Natural killer cell treated with Interleukin-12 subunit alpha and Interleukin-12 subunit beta and Interleukin-15 and Interleukin-18, amount 100 ng/mL, for 72 hours (primary cell): ENCODE data around the gene PXDC1. TPM values are rescaled to one million over a fixed set of nuclear protein-coding genes. Genes with fewer than 3 reads are reported as not detected.
"Not testable (repeated sequence)": the region's sequence is repeated elsewhere in the genome, so short reads cannot be mapped to it uniquely, and the experiment has no call there.

Experiments used
- ATAC-seq, 2 donors: fragments of 150-1000 bp; cut with Tn5 transposase in 1 of 2; sonication (Bioruptor Pico), chemical (Tn5 transposase) in 1 of 2; 2 replicates each; pipeline ENCODE4 v1.10.0; 2021
- DNase-seq: peaks from one replicate; pipeline ENCODE4 v3.0.0; 2022; ENCODE audit warnings: low spot score
- H3K27ac Mint-ChIP-seq, 2 donors: 1 replicate in 1 of 2; 2 replicates in 1 of 2; pipeline ENCODE4 v1.8.0; 2022; ENCODE audit warnings: mixed read lengths in 2 of 2, mild to moderate bottlenecking in 1 of 2, moderate library complexity in 1 of 2
- H3K27me3 Mint-ChIP-seq, 2 donors: 1 replicate in 1 of 2; 2 replicates in 1 of 2; pipeline ENCODE4 v1.8.0; 2022; ENCODE audit warnings: mixed read lengths in 2 of 2
- H3K36me3 Mint-ChIP-seq: one replicate; pipeline ENCODE4 v1.8.0; 2022; ENCODE audit warnings: mixed read lengths
- H3K4me1 Mint-ChIP-seq, 2 donors: 1 replicate in 1 of 2; 2 replicates in 1 of 2; pipeline ENCODE4 v1.8.0; 2022; ENCODE audit warnings: low read depth in 2 of 2, mixed read lengths in 2 of 2, mild to moderate bottlenecking in 1 of 2
- H3K4me3 Mint-ChIP-seq: one replicate; pipeline ENCODE4 v1.8.0; 2022; ENCODE audit warnings: mixed read lengths
- H3K9me3 Mint-ChIP-seq: 2 replicates; pipeline ENCODE4 v1.8.0; 2022; ENCODE audit warnings: mixed read lengths
- total RNA-seq, 2 donors: library from RNA; stranded (reverse); gene quantifications; one replicate each; pipeline ENCODE4 v1.2.3, GENCODE V29; 2022

PXDC1 gene
- total RNA-seq, 2 donors from 2014 or later: 0.62 to 2.3 TPM

DNA sequence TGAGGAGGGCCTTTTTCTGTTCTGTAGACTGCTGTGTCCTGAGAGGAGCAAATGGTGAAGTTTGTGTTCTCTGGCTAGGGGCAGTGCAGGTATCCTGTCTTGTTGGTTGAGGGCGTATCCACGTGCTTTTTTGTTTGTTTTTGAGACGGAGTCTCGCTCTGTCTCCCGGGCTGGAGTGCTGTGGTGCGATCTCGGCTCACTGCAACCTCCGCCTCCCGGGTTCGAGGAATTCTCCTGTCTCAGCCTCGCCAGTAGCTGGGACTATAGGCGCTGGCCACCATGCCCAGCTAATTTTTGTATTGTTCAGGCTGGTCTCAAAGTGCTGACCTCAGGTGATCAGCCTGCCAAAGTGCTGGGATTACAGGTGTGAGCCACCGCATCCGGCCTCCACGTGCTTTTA, 10.8 kb upstream of the PXDC1 start:
- Mint-ChIP-seq H3K9me3 (no peaks in the 10 kb centered on the region), H3K36me3 (no peaks in the 10 kb centered on the region), H3K4me1 (no peaks in the 10 kb centered on the region), H3K27me3 (peaks cover 13 to 18% of the 10 kb centered on the region in 2 donors), H3K4me3 (no peak overlapping the region), H3K27ac (no peak overlapping the region)
- DNase-seq (no peak), ATAC-seq (no peak)

DNA sequence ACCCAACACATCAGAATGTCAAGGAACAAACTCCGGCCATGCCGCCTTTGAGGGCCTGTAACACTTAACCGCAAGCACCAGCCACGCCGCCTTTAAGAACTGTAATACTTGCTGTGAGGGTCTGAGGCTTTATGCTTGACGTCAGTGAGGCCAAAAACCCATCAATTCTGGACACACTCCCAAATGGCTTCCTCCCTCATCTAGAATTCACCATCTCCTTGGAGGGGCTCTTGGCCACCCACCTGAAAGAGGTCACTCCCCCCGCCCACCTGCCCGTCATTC, 10.4 kb upstream of the PXDC1 start:
- Mint-ChIP-seq H3K9me3 (no peaks in the 10 kb centered on the region), H3K27me3 (peaks cover 13 to 18% of the 10 kb centered on the region in 2 donors), H3K36me3 (no peaks in the 10 kb centered on the region), H3K4me1 (no peaks in the 10 kb centered on the region), H3K4me3 (no peak overlapping the region), H3K27ac (no peak overlapping the region)
- no peak for DNase-seq
- no peak for ATAC-seq

DNA sequence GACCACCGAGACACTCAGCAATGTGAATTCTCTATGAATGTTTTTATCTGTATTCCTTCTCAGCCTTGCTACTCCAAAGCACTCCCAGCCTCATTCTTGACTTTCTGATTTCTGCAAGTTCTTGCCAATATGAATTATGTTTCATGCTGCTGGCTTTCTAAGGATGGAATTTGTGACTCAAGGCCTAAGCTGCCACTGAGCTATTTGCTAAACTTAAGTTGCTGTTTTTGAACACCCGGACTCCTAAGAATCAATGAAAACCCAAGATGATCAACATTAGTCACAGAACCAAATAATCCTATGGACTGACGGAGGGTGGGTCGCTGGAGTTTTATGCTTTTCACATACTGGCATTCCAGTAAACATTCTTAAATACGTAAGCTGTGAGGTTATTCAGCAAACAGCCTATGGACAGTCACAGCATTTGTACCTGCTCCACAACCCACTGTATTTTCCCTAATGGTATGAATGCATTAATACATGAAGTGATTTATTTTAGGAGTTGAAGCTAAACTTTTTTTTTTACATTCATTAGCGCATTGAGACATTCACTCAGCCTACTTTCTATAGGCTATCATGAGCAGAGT, 8.2 kb upstream of the PXDC1 start:
- H3K9me3 Mint-ChIP-seq: no peaks in the 10 kb centered on the region
- no peaks in the 10 kb centered on the region for H3K4me1 Mint-ChIP-seq
- no peaks in the 10 kb centered on the region for H3K27me3 Mint-ChIP-seq
- H3K4me3 Mint-ChIP-seq: no peak overlapping the region
- no peaks in the 10 kb centered on the region for H3K36me3 Mint-ChIP-seq
- DNase-seq (no peak), ATAC-seq (no peak)
- H3K27ac Mint-ChIP-seq: no peak overlapping the region

DNA sequence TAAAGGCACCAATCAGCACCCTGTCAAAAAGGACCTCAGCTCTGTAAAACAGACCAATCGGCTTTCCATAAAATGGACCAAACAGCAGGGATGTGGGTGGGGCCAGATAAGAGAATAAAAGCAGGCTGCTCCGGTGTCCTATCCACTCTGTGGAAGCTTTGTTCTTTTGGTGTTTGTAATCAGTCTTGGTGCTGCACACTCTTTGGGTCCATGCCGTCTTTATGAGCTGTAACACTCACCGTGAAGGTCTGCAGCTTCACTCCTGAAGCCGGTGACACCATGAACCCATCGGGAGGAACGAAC, 7.3 kb upstream of the PXDC1 start:
- no peak for DNase-seq
- H3K4me1 Mint-ChIP-seq: no peaks in the 10 kb centered on the region
- H3K27me3 Mint-ChIP-seq: peaks cover 0 to 4% of the 10 kb centered on the region in 2 donors
- no peaks in the 10 kb centered on the region for H3K9me3 Mint-ChIP-seq
- H3K36me3 Mint-ChIP-seq: no peaks in the 10 kb centered on the region
- ATAC-seq: no peak
- no peak overlapping the region for H3K27ac Mint-ChIP-seq
- H3K4me3 Mint-ChIP-seq: no peak overlapping the region

DNA sequence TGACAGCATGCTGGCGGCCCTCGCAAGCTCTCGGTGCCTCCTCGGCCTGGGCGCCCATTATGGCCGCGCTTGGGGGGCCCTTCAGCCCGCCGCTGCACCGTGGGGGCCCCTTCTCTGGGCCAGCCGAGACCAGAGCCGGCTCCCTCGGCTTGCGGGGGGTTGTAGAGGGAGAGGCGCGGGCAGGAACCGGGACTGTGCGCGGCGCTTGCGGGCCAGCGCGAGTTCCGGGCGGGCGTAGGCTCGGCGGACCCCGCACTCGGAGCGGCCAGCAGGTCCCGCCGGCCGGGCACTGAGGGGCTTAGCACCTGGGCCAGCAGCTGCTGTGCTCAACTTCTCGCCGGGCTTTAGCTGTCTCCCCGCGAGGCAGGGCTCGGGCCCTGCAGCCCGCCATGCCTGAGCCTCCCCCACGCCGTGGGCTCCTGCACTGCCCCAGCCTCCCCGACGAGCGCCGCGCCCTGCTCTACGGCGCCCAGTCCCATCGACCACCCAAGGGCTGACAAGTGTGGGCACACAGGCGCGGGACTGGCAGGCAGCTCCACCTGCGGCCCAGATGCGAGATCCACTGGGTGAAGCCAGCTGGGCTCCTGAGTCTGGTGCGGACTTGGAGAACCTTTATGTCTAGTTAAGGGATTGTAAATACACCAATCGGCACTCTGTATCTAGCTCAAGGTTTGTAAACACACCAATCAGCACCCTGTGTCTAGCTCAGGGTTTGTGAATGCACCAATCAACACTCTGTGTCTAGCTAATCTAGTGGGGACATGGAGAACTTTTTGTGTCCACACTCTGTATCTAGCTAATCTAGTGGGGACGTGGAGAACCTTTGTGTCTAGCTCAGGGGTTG, 6.7 kb upstream of the PXDC1 start:
- not testable (repeated sequence) for H3K36me3 Mint-ChIP-seq, H3K4me3 Mint-ChIP-seq, H3K4me1 Mint-ChIP-seq, H3K27ac Mint-ChIP-seq, DNase-seq, H3K9me3 Mint-ChIP-seq, ATAC-seq, H3K27me3 Mint-ChIP-seq

DNA sequence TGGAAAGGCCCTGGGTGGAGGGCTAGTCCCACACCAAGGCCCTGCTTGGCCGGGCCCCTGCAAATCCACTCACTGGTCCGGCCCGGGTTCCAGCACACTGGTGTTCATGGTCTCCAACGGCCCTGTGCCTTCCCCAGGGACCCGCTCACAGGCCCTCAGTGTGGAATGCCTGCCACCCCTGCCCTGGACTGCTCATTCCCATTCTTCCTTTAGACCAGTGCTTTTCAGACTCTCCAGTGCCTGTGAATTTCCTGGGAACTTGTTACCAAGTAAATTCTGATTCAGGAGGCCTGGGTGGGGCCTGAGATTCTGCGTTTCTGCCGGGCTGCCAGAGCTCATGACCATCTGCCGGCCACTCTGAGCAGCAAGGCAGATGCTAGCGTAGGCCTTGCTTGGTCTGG, 5.7 kb upstream of the PXDC1 start:
- no peak overlapping the region for H3K4me3 Mint-ChIP-seq
- peaks cover 0 to 3% of the 10 kb centered on the region in 2 donors for H3K4me1 Mint-ChIP-seq
- no peaks in the 10 kb centered on the region for H3K36me3 Mint-ChIP-seq
- ATAC-seq: no peak
- no peak for DNase-seq
- H3K9me3 Mint-ChIP-seq: no peaks in the 10 kb centered on the region
- H3K27ac Mint-ChIP-seq: no peak overlapping the region
- peaks cover 11 to 13% of the 10 kb centered on the region in 2 donors for H3K27me3 Mint-ChIP-seq

DNA sequence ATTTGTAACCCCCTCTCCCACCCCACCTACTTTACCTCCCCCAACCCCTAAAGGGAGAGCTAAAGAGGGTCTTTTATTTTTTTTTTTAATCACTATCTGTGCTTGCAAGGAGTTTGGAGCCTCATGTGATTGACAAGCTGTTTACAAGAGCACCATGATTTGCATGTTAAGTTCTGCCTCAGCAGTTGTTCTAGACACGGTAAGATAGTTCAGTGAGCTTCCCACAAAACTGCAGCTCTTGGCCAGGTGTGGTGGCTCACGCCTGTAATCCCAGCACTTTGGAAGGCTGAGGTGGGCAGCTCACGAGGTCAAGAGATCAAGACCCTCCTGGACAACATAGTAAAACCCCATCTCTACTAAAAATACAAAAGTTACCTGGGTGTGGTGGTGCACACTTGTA, 5.0 kb upstream of the PXDC1 start:
- DNase-seq (no peak), ATAC-seq (no peak)
- Mint-ChIP-seq H3K9me3 (no peaks in the 10 kb centered on the region), H3K4me1 (peaks cover 0 to 3% of the 10 kb centered on the region in 2 donors), H3K27me3 (peaks cover 11 to 13% of the 10 kb centered on the region in 2 donors), H3K36me3 (no peaks in the 10 kb centered on the region), H3K27ac (no peak overlapping the region), H3K4me3 (no peak overlapping the region)

DNA sequence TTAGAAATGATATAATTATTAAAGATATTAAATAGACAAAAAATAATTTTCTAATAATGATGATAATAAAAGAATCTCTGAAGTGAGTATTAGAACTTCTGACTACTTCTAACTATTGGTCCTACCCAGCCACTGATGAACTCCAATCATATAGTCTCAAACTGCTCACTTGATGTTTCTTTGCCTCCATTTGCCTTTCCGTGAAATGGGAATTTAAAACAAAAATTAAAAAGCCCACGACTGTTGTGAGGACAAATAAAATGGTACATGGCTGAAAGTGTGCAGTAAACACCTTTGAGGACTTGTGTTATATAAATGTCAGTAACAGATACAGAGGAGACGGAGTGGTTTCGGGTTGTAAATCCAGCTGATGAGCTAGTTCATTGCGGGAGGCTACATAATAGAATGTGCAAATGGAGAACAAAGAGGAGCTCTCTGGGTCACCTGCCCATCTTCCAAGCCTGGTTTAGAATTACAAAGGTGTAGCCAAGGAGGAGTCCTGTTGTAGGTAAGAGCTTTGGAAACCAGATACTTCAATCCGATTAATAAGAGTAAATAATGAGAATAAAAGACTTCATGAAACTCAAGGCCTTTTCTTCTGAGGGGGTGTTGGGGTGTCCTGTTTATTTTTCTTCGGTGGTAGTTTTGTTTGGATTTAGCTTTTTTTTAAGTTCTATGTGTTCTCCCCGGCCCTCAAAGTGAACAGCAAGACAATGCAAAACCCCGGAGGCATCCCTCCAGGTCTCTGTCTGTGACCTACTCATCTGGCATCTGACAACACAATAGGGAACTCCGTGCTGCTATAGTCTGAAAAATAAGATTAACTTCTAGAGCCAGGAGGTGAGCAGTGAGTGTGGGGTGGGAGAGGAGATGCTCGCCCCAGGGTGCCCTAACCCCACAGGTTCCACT, 4.4 kb upstream of the PXDC1 start:
- ATAC-seq (no peak), DNase-seq (no peak)
- H3K27me3 Mint-ChIP-seq: peaks cover 11 to 13% of the 10 kb centered on the region in 2 donors
- no peak overlapping the region for H3K4me3 Mint-ChIP-seq
- peaks cover 0 to 3% of the 10 kb centered on the region in 2 donors for H3K4me1 Mint-ChIP-seq
- H3K36me3 Mint-ChIP-seq: no peaks in the 10 kb centered on the region
- H3K27ac Mint-ChIP-seq: no peak overlapping the region
- no peaks in the 10 kb centered on the region for H3K9me3 Mint-ChIP-seq

DNA sequence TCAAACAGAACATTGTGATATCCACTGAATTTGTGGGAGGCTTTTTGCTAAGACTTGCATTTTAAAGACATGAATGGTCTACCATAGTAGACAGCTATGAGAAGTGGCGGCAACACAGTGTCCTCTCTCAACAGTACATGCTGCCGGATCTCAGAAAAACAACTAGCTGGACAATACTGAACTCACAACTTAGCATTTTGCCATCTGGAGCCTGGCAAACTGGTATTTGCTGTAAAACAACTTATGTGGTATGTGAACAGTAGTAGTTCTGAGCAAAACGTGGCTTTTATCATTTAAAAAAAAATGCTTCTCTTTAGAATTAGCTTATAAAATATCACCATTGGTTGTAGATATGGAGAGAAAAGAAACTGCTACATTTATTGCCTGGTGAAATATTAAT, 3.3 kb upstream of the PXDC1 start:
- no peaks in the 10 kb centered on the region for H3K36me3 Mint-ChIP-seq

DNA sequence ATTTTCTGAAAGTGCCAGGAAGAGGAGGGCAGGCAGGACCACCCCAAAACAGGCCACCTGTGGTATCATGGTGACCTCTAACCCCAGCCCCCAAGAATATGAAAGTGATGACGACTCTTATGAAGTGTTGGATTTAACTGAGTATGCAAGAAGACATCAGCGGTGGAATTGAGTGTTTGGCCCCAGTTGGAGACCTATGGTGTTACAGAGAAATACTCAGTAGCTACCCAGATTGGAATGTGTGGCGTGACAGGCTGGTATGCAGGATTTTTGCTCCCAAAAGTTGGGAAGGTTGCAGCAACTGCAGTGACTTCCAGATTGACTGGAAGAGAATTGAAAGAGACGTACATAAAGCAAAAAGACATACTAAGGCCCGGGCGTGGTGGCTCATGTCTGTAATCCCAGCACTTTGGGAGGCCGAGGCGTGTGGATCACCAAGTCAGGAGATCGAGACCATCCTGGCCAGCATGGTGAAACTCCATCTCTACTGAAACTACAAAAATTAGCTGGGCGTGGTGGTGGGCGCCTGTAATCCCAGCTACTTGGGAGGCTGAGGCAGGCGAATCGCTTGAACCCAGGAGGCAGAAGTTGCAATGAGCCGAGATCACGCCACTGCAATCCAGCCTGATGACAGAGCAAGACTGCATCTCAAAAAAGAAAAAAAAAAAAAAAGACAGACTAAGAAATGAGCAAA, 2.7 kb upstream of the PXDC1 start:
- H3K4me3 Mint-ChIP-seq, H3K27ac Mint-ChIP-seq, H3K4me1 Mint-ChIP-seq, H3K9me3 Mint-ChIP-seq, DNase-seq, ATAC-seq, H3K36me3 Mint-ChIP-seq: not testable (repeated sequence)
- peaks cover 15 to 16% of the 10 kb centered on the region in 2 donors for H3K27me3 Mint-ChIP-seq

More for the DNA sequence above, 3.3 kb upstream of the PXDC1 start:
- peaks cover 0 to 3% of the 10 kb centered on the region in 2 donors for H3K4me1 Mint-ChIP-seq
- H3K9me3 Mint-ChIP-seq: no peaks in the 10 kb centered on the region
- DNase-seq: no peak
- ATAC-seq: no peak
- H3K27me3 Mint-ChIP-seq: peaks cover 11 to 13% of the 10 kb centered on the region in 2 donors
- no peak overlapping the region for H3K27ac Mint-ChIP-seq
- no peak overlapping the region for H3K4me3 Mint-ChIP-seq

DNA sequence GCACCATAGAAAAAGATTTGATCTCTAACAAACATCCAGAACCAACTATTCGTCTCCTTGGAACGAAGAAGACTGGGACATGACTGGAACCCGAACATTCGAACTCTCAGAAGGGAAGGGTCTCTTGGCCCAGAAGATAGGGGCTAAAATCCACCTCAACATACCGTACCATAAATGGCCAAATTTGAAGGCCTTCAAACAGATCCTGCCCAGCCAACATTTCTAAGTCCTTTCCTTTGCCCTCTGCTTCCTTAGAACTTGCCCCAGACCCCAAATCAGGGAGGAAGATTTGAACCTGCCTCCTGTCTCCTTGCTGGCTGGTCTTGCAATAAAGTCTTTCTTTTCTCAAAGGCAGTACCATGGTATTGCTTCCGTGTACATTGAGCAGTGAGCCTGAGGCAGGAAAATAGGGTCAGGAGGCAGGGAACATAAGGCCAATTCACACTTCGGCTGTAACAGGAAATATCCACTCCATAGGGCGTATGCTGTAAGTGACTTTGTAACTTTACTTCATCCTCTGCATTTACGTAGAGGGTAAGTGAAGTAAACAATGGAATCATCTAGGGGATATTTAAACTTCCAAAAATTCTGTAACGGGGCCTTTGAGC, 1.8 kb upstream of the PXDC1 start:
- Mint-ChIP-seq H3K9me3 (no peaks in the 10 kb centered on the region), H3K27me3 (peaks cover 18% of the 10 kb centered on the region in 2 donors), H3K4me3 (peak overlapping the region; percentile 68), H3K4me1 (peaks cover 0 to 3% of the 10 kb centered on the region in 2 donors), H3K36me3 (no peaks in the 10 kb centered on the region), H3K27ac (no peak overlapping the region)
- ATAC-seq (no peak), DNase-seq (no peak)

DNA sequence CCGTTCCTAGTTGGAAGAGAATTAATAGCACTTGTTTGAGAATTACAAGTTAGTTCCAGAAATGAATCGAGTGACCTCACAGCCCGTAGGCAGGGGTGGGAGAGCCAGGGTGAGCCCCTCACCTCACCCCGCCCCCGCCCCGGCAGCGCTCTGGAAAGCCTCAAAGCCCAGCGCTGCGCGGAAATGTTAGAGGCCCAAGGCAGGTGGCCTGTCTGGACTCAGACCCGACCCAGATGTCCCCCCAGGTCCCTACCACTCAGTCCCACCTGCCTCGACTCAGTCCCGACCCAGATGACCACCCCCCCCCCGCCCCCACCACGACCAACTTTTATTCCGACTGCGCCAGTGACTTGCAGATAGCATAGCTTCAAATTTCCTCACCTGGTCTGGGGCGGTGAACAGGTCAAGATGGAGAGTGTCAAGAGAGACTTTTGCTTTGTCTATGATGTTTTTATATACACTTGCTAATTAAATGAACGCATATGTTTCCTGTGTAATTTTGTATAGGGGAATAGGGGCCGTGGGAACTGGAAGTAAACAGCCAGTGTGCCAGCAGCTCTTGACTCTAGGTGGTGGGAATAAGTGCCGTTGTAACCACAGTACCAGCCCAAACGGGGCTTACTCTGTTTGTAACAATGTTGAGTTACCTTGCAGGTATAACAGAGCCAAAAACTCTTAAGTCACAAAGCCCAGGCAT, 1.2 kb upstream of the PXDC1 start:
- Mint-ChIP-seq H3K4me3 (peak overlapping the region; percentile 68), H3K27me3 (peaks cover 21 to 22% of the 10 kb centered on the region in 2 donors), H3K9me3 (no peaks in the 10 kb centered on the region), H3K27ac (no peak overlapping the region), H3K36me3 (no peaks in the 10 kb centered on the region), H3K4me1 (peaks cover 0 to 3% of the 10 kb centered on the region in 2 donors)
- DNase-seq (no peak), ATAC-seq (no peak)
